Spleen (tissue), 11 donors: ENCODE results near the gene GJC2. TPM values are rescaled to one million over a fixed set of nuclear protein-coding genes. Genes with fewer than 3 reads are reported as not detected.

Experiments
- DNase-seq: peaks from one replicate; pipeline ENCODE4 v3.0.0-alpha.2; 2020
- H3K27ac ChIP-seq, 8 donors: fragments of 200-600 bp; sonication (generic) in 7 of 8; 1 replicate in 4 of 8; 2 replicates in 4 of 8; pipeline versions ENCODE4 v1.5.0 to v1.8.0; 2016 to 2021; ENCODE audit warnings: inconsistent platforms in 4 of 8, mild to moderate bottlenecking in 4 of 8, moderate library complexity in 1 of 8
- H3K27me3 ChIP-seq, 7 donors: fragments of 200-600 bp; sonication (generic) in 6 of 7; replicated peaks in 1 of 7; 1 replicate in 4 of 7; 2 replicates in 3 of 7; pipeline versions ENCODE4 v1.5.0 to v1.8.0; 2016 to 2021; ENCODE audit warnings: inconsistent platforms in 3 of 7, mild to moderate bottlenecking in 1 of 7
- H3K36me3 ChIP-seq, 6 donors: fragments of 200-600 bp; sonication (generic) in 5 of 6; 1 replicate in 4 of 6; 2 replicates in 2 of 6; pipeline versions ENCODE4 v1.5.0 to v1.8.0; 2016 to 2021; ENCODE audit warnings: inconsistent platforms in 2 of 6
- H3K4me1 ChIP-seq, 6 donors: fragments of 200-600 bp; sonication (generic) in 5 of 6; 1 replicate in 3 of 6; 2 replicates in 3 of 6; pipeline versions ENCODE4 v1.5.0 to v1.8.0; 2016 to 2021; ENCODE audit warnings: inconsistent platforms in 3 of 6
- H3K4me3 ChIP-seq, 8 donors: fragments of 200-600 bp; sonication (generic) in 7 of 8; 1 replicate in 4 of 8; 2 replicates in 4 of 8; pipeline versions ENCODE4 v1.5.0 to v1.8.0; 2016 to 2021; ENCODE audit warnings: inconsistent platforms in 4 of 8, mild to moderate bottlenecking in 4 of 8, moderate library complexity in 2 of 8
- H3K9me3 ChIP-seq, 8 donors: fragments of 200-600 bp; sonication (generic) in 7 of 8; 1 replicate in 4 of 8; 2 replicates in 4 of 8; pipeline versions ENCODE4 v1.5.0 to v1.8.0; 2016 to 2021; ENCODE audit warnings: inconsistent platforms in 4 of 8
- CTCF ChIP-seq, 11 experiments: fragments of 200-600 bp in 7 of 11; fragments of 450-650 bp in 4 of 11; sonication (generic) in 4 of 11; IDR thresholded peaks in 8 of 11; conservative IDR thresholded peaks in 3 of 11; 1 replicate in 7 of 11; 2 replicates in 4 of 11; pipeline versions ENCODE4 v1.4.0 to v1.8.0; 2016 to 2021; ENCODE audit warnings: antibody characterized with exemption in 11 of 11, inconsistent platforms in 4 of 11, mild to moderate bottlenecking in 1 of 11
- POLR2A ChIP-seq, 3 donors: fragments of 450-650 bp; IDR thresholded peaks; one replicate each; pipeline ENCODE4 v1.5.1; 2017; ENCODE audit warnings: antibody characterized with exemption in 3 of 3, mild to moderate bottlenecking in 1 of 3
- POLR2AphosphoS5 ChIP-seq, 3 donors: sonication (generic); formaldehyde crosslinking; IDR thresholded peaks; one replicate each; pipeline ENCODE4 v1.5.1; 2017; ENCODE audit warnings: antibody characterized with exemption in 3 of 3
- WGBS, 5 donors: extraction: QIAGEN DNeasy Blood & Tissue Kit in 3 of 5; methylation state at CpG; one replicate each; pipeline versions ENCODE4 v1.1.5 to v1.1.7; 2013 to 2018; 5-methylcytosine and 5-hydroxymethylcytosine counted together
- intact Hi-C: fragments of 100-400 bp; cut with DNase I; formaldehyde crosslinking; loops from one replicate; pipeline ENCODE4 v1.15.0; 2023; ENCODE audit warnings: low total_unique reads
- polyA plus RNA-seq, 3 donors: library from polyadenylated mRNA; stranded (reverse); fragments of 200-250 nt; gene quantifications; one replicate each; pipeline ENCODE4 v1.2.1, GENCODE V29; 2013
- total RNA-seq, 7 donors: library from RNA; depleted of rRNA in 3 of 7; stranded (reverse); fragments of >200 nt in 3 of 7; fragmentation: NEBNext Ultra II Directional in 4 of 7; extraction: Animal tissue kit (Norgen Biotek cat#: 25700) in 4 of 7; gene quantifications; one replicate each; pipeline versions ENCODE4 v1.1.0 to v1.2.1, GENCODE V29; 2016 to 2021
- donor health status: healthy with polysubstance abuse.
- donor health status: DM: no; HTN: no; CAD: no; lungs with moderate emphysema.
- donor health status: DM: no; HTN: no; CAD: no.
- donor health status: Bipolar disorder and iron deficiency.
- donor health status: healthy.
- donor health status: DM: no; HTN: no; CAD: no.
- donor health status: DM: yes; HTN: yes; CAD: no.

GJC2 gene
- total and polyA plus RNA-seq, 10 donors = 0.35 to 3.5 (median 1.3) TPM

- H3K36me3 ChIP-seq = peaks cover 0 to 59% (median 46%) of the 10 kb centered on the region in 6 donors
- no peaks in the 10 kb centered on the region for H3K27me3 ChIP-seq
- DNase-seq = peak; percentile 98
- no peaks in the 10 kb centered on the region for H3K9me3 ChIP-seq
- peaks cover 16 to 83% (median 46%) of the 10 kb centered on the region in 6 donors for H3K4me1 ChIP-seq
- peak within 1 kb of the TSS; percentile 41 to 99 (median 95) for H3K4me3 ChIP-seq
- H3K27ac ChIP-seq = peak within 1 kb of the TSS; percentile 48 to 97 (median 94)
- intact Hi-C loops = no loop called here
- 0 to 1% (median 0%) methylated on average over 10 to 104 of the region's 104 CpGs for WGBS, 5 donors
- TF ChIP-seq POLR2A (IDR thresholded peaks at IDR 0.05) (peak in 2 of 3 donors; percentile 41 to 78), POLR2AphosphoS5 (IDR thresholded peaks at IDR 0.05) (peak; percentile 92 to 96 (median 93)), CTCF (IDR thresholded peaks at IDR 0.05 in 8 of 11, conservative IDR thresholded peaks at IDR 0.05 in 3 of 11) (peak in 3 of 11 experiments; percentile 15 to 22 (median 18))
These were observed 46.7 kb upstream of the GJC2 start, which contains the start of gene C1orf35 for GRCh38 chr1:228102791-228103620. TSS of gene C1orf35 (minus strand) at chr1:228103325. CDS start at chr1:228103227, 98 bp downstream.

GRCh38 chr1:228104526-228105269 lies 45.0 kb upstream of the GJC2 start:
- peaks cover 23 to 79% (median 52%) of the 10 kb centered on the region in 6 donors for H3K4me1 ChIP-seq
- whole genome bisulfite sequencing, 5 donors = 77 to 89% (median 82%) methylated on average over 4 to 7 of the region's 7 CpGs
- H3K4me3 ChIP-seq = no peak overlapping the region
- no peak for DNase-seq
- H3K9me3 ChIP-seq = no peaks in the 10 kb centered on the region
- peak overlapping the region in 3 of 8 donors; percentile 95 to 97 (median 96) for H3K27ac ChIP-seq
- TF ChIP-seq POLR2AphosphoS5 (IDR thresholded peaks at IDR 0.05) (peak in 2 of 3 donors; percentile 16 to 38), POLR2A (IDR thresholded peaks at IDR 0.05) (no peak)
- peaks cover 0 to 43% (median 29%) of the 10 kb centered on the region in 6 donors for H3K36me3 ChIP-seq
- H3K27me3 ChIP-seq = no peaks in the 10 kb centered on the region
- intact Hi-C loops = no loop called here

GRCh38 chr1:228105270-228105995 lies 44.3 kb upstream of the GJC2 start:
- Histone ChIP-seq H3K4me1 (peaks cover 25 to 79% (median 59%) of the 10 kb centered on the region in 6 donors), H3K9me3 (no peaks in the 10 kb centered on the region), H3K27ac (no peak overlapping the region), H3K4me3 (no peak overlapping the region), H3K27me3 (no peaks in the 10 kb centered on the region), H3K36me3 (peaks cover 0 to 36% (median 22%) of the 10 kb centered on the region in 6 donors)
- WGBS, 5 donors = 77 to 100% (median 81%) methylated on average over 5 to 9 of the region's 9 CpGs
- TF ChIP-seq POLR2AphosphoS5 (IDR thresholded peaks at IDR 0.05) (peak in 1 of 3 donors; percentile 41), CTCF (IDR thresholded peaks at IDR 0.05 in 8 of 11, conservative IDR thresholded peaks at IDR 0.05 in 3 of 11) (no peak)
- DNase-seq = peak; percentile 77
- intact Hi-C loops = no loop called here
